HG03135 (cell line): ENCODE measurements around the gene ADAMTS19.
"Not testable (repeated sequence)": the region's sequence is repeated elsewhere in the genome, so short reads cannot be mapped to it uniquely, and the experiment has no call there.

ENCODE experiments used
- ATAC-seq: cut with Tn5 transposase; IDR thresholded peaks from one replicate; pipeline ENCODE4 v1.9.1; 2021; ENCODE audit warnings: mild to moderate bottlenecking, moderate library complexity; ENCODE audit not compliant: unreplicated experiment

The ADAMTS19 gene

DNA sequence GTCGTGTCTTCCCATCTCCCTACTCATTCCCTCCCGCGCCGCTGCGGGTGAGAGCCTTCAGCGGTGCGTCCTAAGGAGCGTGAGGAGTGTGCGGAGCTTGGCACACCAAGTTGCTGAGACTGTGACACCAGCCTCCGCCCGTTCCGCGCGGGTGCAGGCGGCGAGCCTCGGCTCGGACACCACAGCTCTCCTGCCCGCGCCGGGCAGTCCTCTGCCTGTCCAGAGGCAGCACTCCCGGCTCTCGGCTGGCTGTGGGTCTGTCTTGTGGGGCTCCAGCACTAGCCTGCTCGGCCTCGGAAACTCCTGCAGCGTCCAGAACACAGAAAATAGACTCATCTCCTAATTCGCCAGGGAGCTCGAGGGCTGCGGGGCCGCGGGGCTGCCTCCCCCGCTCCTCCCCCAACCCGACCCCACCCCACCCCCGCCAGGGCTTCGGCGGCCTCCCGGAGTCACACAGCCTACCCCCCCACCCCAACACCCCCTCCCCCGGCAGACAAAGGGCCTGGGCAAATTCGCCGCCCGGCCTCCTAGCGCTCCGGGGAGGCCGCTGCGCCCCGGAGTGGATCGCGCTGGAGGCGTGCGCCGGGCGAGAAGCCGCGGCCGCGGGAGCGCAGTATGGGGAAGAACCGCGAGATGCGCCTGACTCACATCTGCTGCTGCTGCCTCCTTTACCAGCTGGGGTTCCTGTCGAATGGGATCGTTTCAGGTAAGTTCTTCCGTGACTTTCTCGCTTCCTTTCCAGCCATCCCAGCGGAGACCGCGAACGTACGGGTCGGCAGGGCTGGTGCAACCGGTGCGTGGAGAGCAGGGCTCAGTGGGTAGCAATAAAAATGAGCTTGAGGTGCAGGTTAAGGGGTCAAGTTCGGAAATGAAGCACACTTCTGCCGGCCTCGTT is at the start of gene ADAMTS19:
Gene ADAMTS19, plus strand, starts transcription at position 522 of the 895 bp plus-strand sequence. Its CDS starts 94 bp downstream, at position 616.
- no peak for ATAC-seq

DNA sequence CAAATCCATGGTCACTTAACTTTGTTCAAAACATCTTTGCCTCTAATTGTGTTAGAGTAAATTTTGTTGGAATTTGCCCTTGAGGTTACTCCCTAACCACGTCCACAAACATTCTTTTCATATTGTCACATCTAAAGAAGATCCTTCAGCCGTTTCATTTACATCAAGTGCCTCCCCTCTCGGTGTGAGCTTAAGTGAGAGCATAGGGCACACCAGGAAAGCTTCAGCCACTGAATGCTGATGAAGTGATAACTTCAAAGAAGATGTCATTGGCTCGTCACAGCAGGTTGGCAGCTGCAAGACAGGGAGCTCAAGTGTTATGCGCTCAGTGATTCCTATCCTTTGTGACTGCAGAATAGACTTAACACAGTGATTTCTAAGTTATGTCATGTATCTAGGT is 49.6 kb upstream of the ADAMTS19 start:
- ATAC-seq = no peak

- ATAC-seq = no peak
Observed at GRCh38 chr5:129412721-129413120, 47.4 kb upstream of the ADAMTS19 start.

DNA sequence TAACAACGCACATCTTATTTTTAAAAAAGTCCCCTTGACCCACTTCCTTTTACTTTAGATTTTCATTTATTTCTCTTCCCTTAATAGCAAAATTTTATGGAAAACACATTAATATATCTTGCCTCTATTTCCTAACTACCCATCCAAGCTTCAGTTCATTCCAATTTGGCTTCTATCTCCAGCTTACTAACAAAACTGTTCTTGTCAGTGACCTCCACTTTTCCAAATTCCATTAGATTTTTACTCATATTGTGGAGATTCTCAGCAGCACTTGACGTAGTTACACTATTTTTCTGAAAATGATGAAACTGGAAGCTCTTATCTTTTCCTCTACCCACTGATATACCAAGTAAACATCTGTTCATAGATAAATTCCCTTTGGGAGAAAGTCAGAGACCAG is 46.5 kb upstream of the ADAMTS19 start:
- ATAC-seq = no peak

DNA sequence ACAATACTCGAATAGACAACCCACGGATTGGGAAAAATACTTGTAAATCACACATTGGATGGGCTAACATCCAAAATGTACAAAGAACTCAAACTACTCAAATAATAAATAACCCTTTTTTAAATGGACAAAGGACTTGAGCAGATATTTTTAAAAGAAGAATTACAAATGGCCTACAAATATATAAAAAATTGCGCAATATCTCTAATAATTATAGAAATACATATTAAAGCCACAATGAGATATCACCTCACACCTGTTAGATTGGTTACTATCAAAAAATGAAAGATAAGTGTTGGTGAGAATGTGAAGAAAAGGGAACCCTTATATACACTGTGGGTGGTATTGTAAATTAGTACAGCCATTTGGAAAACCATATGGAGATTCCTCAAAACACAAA is 40.8 kb upstream of the ADAMTS19 start:
- no peak for ATAC-seq

DNA sequence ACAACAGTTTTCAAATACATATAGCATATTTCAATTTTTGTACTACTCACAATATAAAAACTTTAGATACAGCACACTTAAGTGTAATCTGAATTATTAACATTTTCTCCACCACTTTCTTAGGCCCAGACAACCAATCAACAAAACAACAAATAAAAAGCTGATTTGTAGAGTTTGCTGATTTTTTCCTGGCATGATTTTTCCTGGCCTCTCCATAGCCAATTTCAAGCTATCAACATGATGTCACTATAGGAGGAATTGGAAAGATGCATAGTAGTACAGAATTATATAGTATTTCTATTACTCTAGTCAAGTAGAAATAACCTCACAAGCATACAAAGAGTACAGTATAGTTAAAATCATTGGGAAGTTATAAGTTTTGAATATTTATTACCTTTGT is 35.1 kb upstream of the ADAMTS19 start:
- no peak for ATAC-seq

GRCh38 chr5:129426071-129426470 is 34.0 kb upstream of the ADAMTS19 start:
- ATAC-seq = no peak

GRCh38 chr5:129428636-129429035 is 31.5 kb upstream of the ADAMTS19 start:
- ATAC-seq = not testable (repeated sequence)

DNA sequence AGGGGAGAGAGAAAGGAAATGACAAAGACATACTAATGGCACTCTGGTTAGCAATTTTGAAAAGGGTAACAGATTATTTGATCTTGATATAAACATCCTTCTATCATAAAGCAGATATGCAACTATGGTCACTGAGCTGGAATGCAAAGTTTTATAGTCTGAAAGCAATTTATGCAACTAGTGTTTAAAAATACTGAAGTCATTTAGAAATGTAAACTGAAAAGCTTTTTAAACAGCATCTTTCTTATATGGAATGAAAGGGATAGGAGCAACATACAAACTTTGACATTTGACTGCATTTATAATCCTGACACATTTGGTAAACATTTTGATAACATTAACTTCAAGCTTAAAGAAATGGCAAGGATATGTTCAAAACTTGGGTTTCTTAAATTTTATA is 28.7 kb upstream of the ADAMTS19 start:
- ATAC-seq = no peak

GRCh38 chr5:129438322-129438721 is 21.8 kb upstream of the ADAMTS19 start:
- ATAC-seq = no peak

GRCh38 chr5:129440424-129440823 is 19.7 kb upstream of the ADAMTS19 start:
- ATAC-seq = no peak

DNA sequence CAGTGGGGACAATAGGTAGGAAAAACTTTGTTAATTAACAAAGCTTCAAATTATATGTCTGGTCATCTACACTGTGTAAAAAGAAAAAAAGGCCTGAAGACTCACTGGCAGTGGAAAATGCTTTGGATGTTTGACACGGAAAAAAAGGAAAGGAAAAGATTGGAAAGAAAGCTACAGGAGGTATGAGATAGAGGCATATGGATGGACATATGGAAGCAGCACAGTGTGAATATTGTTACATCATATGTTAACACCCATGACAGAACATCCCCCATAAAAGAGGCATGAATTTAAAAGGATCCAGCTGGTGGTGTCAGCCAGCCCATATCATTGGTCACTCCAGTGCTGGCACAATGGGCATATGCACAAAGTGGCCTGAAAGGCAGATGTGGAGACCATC is 19.0 kb upstream of the ADAMTS19 start:
- ATAC-seq = no peak

GRCh38 chr5:129445379-129445778 is 14.7 kb upstream of the ADAMTS19 start:
- no peak for ATAC-seq

DNA sequence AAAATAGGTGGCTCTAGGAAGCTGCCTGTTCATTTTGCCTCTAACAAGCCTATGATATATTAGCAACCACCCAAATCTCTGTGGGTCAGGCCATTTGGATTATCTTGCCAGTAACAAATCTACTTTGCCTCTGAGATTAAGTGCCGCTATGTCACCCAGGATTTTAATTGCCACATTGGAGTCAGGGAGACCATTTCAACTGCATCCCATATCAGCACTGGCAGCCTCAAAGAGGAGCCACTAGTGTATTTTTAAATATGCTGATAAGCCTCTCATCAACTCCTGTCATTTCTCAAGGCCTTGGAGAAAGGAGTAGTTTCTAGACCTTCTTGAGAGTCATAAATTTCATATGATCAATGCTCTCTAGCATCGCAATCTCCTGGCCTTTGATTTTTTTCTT is 12.1 kb upstream of the ADAMTS19 start:
- no peak for ATAC-seq

DNA sequence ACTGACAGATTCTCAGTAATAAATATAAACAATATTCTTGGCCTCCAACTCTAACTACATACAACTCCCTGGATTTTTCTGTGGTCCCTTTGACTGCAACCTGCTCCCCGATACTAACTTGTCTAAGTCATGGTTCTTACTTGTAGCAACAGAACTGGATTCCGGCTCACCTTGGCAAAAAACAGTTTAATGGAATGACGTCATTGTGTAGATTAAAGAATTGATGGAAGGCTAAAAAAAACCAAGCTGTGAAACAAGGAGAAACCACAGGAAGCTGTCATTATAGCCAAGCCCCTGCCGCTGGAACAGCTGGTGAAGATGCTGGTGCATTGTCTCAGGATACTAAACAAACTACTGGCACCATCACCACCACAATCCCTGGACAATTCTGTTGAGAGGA is 11.4 kb upstream of the ADAMTS19 start:
- ATAC-seq = no peak

DNA sequence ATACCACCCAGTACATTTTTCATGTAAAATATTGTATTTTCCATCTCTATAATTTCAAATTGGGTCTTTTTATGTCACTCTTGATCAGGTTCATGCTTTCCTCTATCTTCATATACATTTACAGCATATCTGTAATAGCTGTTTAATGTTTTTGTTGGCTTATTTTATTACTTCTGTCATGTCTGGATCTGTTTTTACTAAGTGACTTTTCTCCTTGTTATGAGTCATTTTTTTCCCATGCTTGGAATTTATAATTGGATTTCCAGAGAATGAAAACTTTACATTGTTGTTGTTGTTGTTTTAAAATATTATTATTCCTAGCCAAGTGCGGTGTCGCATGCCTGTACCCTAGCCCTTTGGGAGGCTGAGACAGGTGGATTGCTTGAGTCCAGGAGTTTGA is 5.6 kb upstream of the ADAMTS19 start:
- no peak for ATAC-seq

DNA sequence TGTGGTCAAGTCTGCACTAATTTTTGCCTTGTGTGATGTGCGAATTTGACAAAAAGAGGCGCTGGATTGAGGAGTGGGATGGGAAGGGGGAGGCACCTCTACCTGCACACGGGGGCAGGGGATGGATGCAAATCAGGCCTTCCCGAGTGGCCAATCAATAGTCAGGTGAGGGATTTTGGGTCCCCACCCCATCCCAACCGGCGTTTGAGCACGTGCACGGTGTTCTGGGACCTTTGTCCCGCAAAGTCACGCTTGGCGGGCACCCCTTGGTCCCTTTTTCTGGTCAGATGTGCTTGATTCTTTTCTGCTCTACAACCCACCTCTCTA is 685 bp upstream of the ADAMTS19 start:
- ATAC-seq = no peak

DNA sequence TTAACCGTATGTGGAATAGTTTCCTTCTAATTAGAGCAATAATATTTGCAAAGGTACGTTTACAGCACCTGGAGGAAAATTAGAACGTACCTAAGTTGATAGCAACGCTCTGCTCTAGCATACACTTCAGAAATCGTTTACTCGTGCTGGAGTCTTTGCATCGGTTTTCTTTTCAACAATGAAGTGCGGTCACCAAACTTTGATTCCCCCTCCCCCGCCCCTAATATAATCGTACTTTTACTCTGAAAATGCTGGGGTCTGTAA is 506 bp downstream of the ADAMTS19 start:
- no peak for ATAC-seq

DNA sequence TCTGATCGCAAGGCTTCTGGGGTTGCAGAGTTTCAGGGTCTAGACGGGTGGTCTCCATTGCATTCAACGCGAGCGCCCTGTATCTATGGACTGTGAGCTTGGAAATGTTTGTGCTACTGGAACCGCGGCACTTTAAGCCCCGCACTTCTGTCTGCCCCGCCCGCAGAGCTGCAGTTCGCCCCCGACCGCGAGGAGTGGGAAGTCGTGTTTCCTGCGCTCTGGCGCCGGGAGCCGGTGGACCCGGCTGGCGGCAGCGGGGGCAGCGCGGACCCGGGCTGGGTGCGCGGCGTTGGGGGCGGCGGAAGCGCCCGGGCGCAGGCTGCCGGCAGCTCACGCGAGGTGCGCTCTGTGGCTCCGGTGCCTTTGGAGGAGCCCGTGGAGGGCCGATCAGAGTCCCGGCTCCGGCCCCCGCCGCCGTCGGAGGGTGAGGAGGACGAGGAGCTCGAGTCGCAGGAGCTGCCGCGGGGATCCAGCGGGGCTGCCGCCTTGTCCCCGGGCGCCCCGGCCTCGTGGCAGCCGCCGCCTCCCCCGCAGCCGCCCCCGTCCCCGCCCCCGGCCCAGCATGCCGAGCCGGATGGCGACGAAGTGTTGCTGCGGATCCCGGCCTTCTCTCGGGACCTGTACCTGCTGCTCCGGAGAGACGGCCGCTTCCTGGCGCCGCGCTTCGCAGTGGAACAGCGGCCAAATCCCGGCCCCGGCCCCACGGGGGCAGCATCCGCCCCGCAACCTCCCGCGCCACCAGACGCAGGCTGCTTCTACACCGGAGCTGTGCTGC is 1.0 kb downstream of the ADAMTS19 start:
- ATAC-seq = no peak

DNA sequence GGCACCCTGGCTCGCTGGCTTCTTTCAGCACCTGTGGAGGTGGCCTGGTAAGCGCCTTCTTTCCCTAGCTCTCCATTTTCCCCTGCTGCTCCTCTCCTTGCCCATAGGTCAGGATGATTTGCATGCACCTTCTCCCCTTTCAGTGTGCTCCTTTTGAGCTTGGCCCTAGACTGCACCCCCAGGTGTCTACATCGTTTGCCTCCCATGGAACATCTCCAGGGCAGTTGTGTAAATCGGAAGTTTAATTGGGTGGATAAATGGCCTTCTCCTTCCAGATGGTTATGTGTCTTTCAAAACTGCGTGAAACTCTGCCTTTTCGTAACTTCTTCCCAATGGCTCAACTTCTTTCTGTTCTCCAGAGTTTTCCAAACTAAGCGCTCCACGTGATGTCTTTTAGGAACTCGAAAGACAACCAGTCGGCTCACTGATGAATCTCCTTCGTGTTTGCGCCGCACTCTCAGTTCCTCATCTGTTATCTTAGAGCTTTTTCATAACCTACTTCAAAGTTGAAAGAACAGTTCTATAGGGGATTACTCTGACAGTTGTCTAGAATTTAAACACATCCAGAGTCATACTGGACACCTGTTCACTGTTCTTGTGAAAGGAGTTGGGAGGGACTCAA is 1.7 kb downstream of the ADAMTS19 start:
- ATAC-seq = no peak

DNA sequence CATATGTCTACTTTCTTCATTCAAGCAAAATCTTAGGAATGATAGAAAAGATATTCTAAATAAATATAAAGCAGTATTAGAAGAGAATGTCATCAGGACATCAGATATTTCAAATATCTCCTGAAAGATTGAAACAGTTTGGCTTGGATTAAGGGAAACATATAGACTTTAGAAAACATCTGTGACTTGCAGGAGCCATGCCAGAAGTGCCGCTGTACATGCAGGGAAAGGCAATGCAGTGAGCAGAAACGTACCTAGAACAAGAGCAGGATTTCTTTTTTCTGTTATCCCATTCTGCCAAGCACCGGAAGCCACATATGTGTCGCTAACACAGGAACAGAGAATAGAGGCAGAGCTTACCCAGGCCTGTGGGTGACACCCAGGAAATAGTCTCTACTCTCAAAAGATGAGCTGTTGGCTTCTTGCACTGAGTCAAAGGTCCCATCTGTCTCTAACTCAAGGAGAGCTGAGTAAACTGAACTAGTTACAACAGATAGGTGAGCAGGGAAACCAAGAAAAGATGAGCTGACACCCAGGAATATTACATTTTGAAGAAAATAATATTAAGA is 5.8 kb downstream of the ADAMTS19 start:
- no peak for ATAC-seq

- no peak for ATAC-seq
Observed at GRCh38 chr5:129474544-129474943, 14.4 kb downstream of the ADAMTS19 start.
